ENCODE measurements around the gene FGF19. TPM values are rescaled to one million over a fixed set of nuclear protein-coding genes. Genes with fewer than 3 reads are reported as not detected.
A peak's percentile ranks its signal among the peaks of the same experiment; 100 is the strongest.

FGF19 gene
- total RNA-seq, 6 experiments from 2014 or later, result 0.18 TPM; not detected in 5

GRCh38 chr11:69700278-69701140 is 3.3 kb downstream of the FGF19 start:
- DNase-seq, result peak; percentile 85 to 91 (median 90)
- H3K4me1 ChIP-seq, result peaks cover 0 to 11% (median 5%) of the 10 kb centered on the region in 4 donors
- intact Hi-C loops (cut with DNase I), result no loop called here
- WGBS (ENCODE audit: insufficient coverage, low coverage, low lambda C conversion rate, missing lambda C conversion rate), result 11% methylated on average over 16 of the region's 20 CpGs
- H3K27me3 ChIP-seq, result peaks cover 9 to 31% of the 10 kb centered on the region in 2 donors
- no peak overlapping the region for H3K27ac ChIP-seq
- H3K9me3 ChIP-seq, result no peaks in the 10 kb centered on the region
- H3K4me3 ChIP-seq, result no peak overlapping the region
- ATAC-seq, result peak; percentile 92 to 95 (median 94)
- TF ChIP-seq CTCF (IDR thresholded peaks at IDR 0.05) (no peak), POLR2A (IDR thresholded peaks at IDR 0.05) (no peak)
- no peaks in the 10 kb centered on the region for H3K36me3 ChIP-seq

- Histone ChIP-seq H3K36me3 (no peaks in the 10 kb centered on the region), H3K4me3 (no peak overlapping the region), H3K27ac (no peak overlapping the region), H3K9me3 (no peaks in the 10 kb centered on the region), H3K4me1 (peaks cover 0 to 11% (median 5%) of the 10 kb centered on the region in 4 donors), H3K27me3 (peaks cover 9 to 19% of the 10 kb centered on the region in 2 donors)
- TF ChIP-seq POLR2A (IDR thresholded peaks at IDR 0.05) (no peak), CTCF (IDR thresholded peaks at IDR 0.05) (no peak)
- intact Hi-C loops (cut with DNase I), result loop anchor here in 1 of 2 donors (5.0 kb wide), 1 partner anchor 498 kb away; no protein-coding TSS in a partner anchor
- ATAC-seq (no peak), DNase-seq (no peak)
- no CpG with 5 or more reads among the region's 13 CpGs for WGBS (ENCODE audit: insufficient coverage, low coverage, low lambda C conversion rate, missing lambda C conversion rate)
Measured at GRCh38 chr11:69699213-69699612, 4.6 kb downstream of the FGF19 start.

GRCh38 chr11:69698362-69698761 is 5.5 kb downstream of the FGF19 start:
- H3K9me3 ChIP-seq, result no peaks in the 10 kb centered on the region
- DNase-seq (no peak), ATAC-seq (no peak)
- peaks cover 9 to 12% of the 10 kb centered on the region in 2 donors for H3K27me3 ChIP-seq
- intact Hi-C loops (cut with DNase I), result loop anchor here in 1 of 2 donors (5.0 kb wide), 1 partner anchor 499 kb away; no protein-coding TSS in a partner anchor
- peaks cover 0 to 11% (median 5%) of the 10 kb centered on the region in 4 donors for H3K4me1 ChIP-seq
- TF ChIP-seq POLR2A (IDR thresholded peaks at IDR 0.05), result no peak
- no peaks in the 10 kb centered on the region for H3K36me3 ChIP-seq
- 100% methylated on average over 1 of the region's 2 CpGs for WGBS (ENCODE audit: insufficient coverage, low coverage, low lambda C conversion rate, missing lambda C conversion rate)
- no peak overlapping the region for H3K27ac ChIP-seq
- no peak overlapping the region for H3K4me3 ChIP-seq

- 82% methylated on average over 5 of the region's 10 CpGs for WGBS (ENCODE audit: insufficient coverage, low coverage, low lambda C conversion rate, missing lambda C conversion rate)
- Histone ChIP-seq H3K27me3 (peaks cover 7 to 8% of the 10 kb centered on the region in 2 donors), H3K4me1 (peaks cover 0 to 11% (median 5%) of the 10 kb centered on the region in 4 donors), H3K4me3 (no peak overlapping the region), H3K9me3 (no peaks in the 10 kb centered on the region), H3K27ac (no peak overlapping the region), H3K36me3 (no peaks in the 10 kb centered on the region)
- DNase-seq (no peak), ATAC-seq (no peak)
- TF ChIP-seq POLR2A (IDR thresholded peaks at IDR 0.05) (no peak), CTCF (IDR thresholded peaks at IDR 0.05) (no peak)
- intact Hi-C loops (cut with DNase I), result loop anchor here in 1 of 2 donors (5.0 kb wide), 1 partner anchor 499 kb away; no protein-coding TSS in a partner anchor
Measured at GRCh38 chr11:69697861-69698260, 6.0 kb downstream of the FGF19 start.

GRCh38 chr11:69697469-69697843 is 6.4 kb downstream of the FGF19 start:
- ATAC-seq, result no peak
- no peak overlapping the region for H3K4me3 ChIP-seq
- H3K27ac ChIP-seq, result no peak overlapping the region
- H3K4me1 ChIP-seq, result peaks cover 0 to 11% (median 5%) of the 10 kb centered on the region in 4 donors
- intact Hi-C loops (cut with DNase I), result loop anchor here in 1 of 2 donors (5.0 kb wide), 1 partner anchor 500 kb away; no protein-coding TSS in a partner anchor
- TF ChIP-seq CTCF (IDR thresholded peaks at IDR 0.05) (no peak), POLR2A (IDR thresholded peaks at IDR 0.05) (no peak)
- WGBS (ENCODE audit: insufficient coverage, low coverage, low lambda C conversion rate, missing lambda C conversion rate), result 80% methylated on average over 1 of the region's 8 CpGs
- no peaks in the 10 kb centered on the region for H3K36me3 ChIP-seq
- no peaks in the 10 kb centered on the region for H3K9me3 ChIP-seq
- H3K27me3 ChIP-seq, result peaks cover 4% of the 10 kb centered on the region in 2 donors
- DNase-seq, result no peak

Measured in right lobe of liver (tissue), 6 donors.